Renal cortical epithelial cell (primary cell): ENCODE data around the gene NLRP8. TPM values are rescaled to one million over a fixed set of nuclear protein-coding genes. Genes with fewer than 3 reads are reported as not detected.
"Not testable (repeated sequence)": the region's sequence is repeated elsewhere in the genome, so short reads cannot be mapped to it uniquely, and the experiment has no call there.

Experiments used
- DNase-seq: peaks from one replicate; pipeline ENCODE4 v3.0.0-alpha.2; 2011; ENCODE audit warnings: low read depth
- total RNA-seq: library from RNA; depleted of rRNA; stranded (reverse); fragments of >200 nt; gene quantifications from 2 replicates; pipeline ENCODE4 v1.2.3, GENCODE V29; 2014

Gene NLRP8
- not detected in 2 replicates for total RNA-seq

- DNase-seq, result no peak
Observed at GRCh38 chr19:55947532-55947931, at the start of gene NLRP8. Gene NLRP8 (plus strand): TSS chr19:55947832.

GRCh38 chr19:55898911-55899310 is 48.7 kb upstream of the NLRP8 start:
- DNase-seq, result no peak

- no peak for DNase-seq
Observed at GRCh38 chr19:55901369-55902079, 46.1 kb upstream of the NLRP8 start.

- no peak for DNase-seq
Observed at GRCh38 chr19:55902080-55902751, 45.4 kb upstream of the NLRP8 start.

- no peak for DNase-seq
Observed at GRCh38 chr19:55907286-55907685, 40.3 kb upstream of the NLRP8 start.

- DNase-seq, result no peak
Observed at GRCh38 chr19:55907746-55908145, 39.9 kb upstream of the NLRP8 start.

- DNase-seq, result no peak
Observed at GRCh38 chr19:55909801-55910200, 37.8 kb upstream of the NLRP8 start.

GRCh38 chr19:55912916-55913315 is 34.7 kb upstream of the NLRP8 start:
- DNase-seq, result no peak

- no peak for DNase-seq
Observed at GRCh38 chr19:55913643-55914268, 33.9 kb upstream of the NLRP8 start.

- no peak for DNase-seq
Observed at GRCh38 chr19:55923556-55923955, 24.1 kb upstream of the NLRP8 start.

GRCh38 chr19:55927991-55928390 is 19.6 kb upstream of the NLRP8 start:
- DNase-seq, result no peak

- DNase-seq, result not testable (repeated sequence)
Observed at GRCh38 chr19:55929258-55929657, 18.4 kb upstream of the NLRP8 start.

- DNase-seq, result no peak
Observed at GRCh38 chr19:55930996-55931515, 16.6 kb upstream of the NLRP8 start.

- DNase-seq, result no peak
Observed at GRCh38 chr19:55931936-55932386, 15.7 kb upstream of the NLRP8 start, which contains the start of gene NLRP13. Gene NLRP13 (minus strand): TSS chr19:55932336. CDS start chr19:55932311, 25 bp downstream.

- no peak for DNase-seq
Observed at GRCh38 chr19:55935206-55935605, 12.4 kb upstream of the NLRP8 start.

GRCh38 chr19:55939206-55939605 is 8.4 kb upstream of the NLRP8 start:
- DNase-seq, result no peak

- no peak for DNase-seq
Observed at GRCh38 chr19:55940306-55940705, 7.3 kb upstream of the NLRP8 start.

- DNase-seq, result not testable (repeated sequence)
Observed at GRCh38 chr19:55950566-55950965, 2.9 kb downstream of the NLRP8 start.

GRCh38 chr19:55956431-55956830 is 8.8 kb downstream of the NLRP8 start:
- no peak for DNase-seq

GRCh38 chr19:55958356-55958755 is 10.7 kb downstream of the NLRP8 start:
- DNase-seq, result no peak

- no peak for DNase-seq
Observed at GRCh38 chr19:55959996-55960675, 12.5 kb downstream of the NLRP8 start.

GRCh38 chr19:55962186-55962585 is 14.6 kb downstream of the NLRP8 start:
- DNase-seq, result no peak
